Measurements from ENCODE around the gene SOX9.

Gene SOX9

DNA sequence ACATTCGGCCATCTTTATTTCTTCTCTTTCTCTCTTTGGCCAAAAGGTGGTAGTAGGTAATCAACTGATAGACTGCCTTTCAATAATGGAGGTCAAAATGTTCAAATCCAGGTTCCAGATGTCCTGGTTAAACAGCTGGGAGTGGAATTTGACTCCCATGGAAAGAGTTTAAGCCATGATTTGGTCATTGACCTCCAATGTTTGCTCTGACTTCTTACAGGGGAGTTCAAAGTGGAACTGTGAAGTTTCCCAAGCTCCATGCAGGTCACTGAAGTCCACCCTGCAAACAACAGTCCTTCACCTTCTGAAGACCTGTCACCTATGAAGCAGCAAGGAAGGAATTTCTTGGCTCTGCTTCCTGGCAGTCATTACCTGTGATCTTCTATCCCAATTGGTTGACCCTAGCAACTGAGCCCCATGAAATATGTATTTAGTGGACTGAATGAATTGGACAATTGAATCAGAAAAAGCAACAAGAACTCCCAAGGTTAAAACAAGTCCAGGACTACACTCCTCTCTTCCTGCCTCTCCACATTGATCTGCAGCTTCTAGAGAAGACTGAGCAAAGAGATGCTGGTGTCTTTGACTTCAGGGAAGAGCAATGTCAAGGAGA is 28.0 kb upstream of the SOX9 start:
- Histone ChIP-seq H3K4me1 (ENCODE audit: insufficient read depth, low read length, poor library complexity, severe bottlenecking) (no peaks in the 10 kb centered on the region), H3K79me2 (ENCODE audit: insufficient read depth, low read length) (no peaks in the 10 kb centered on the region), H3K36me3 (ENCODE audit: insufficient read depth, low read length) (no peaks in the 10 kb centered on the region), H4K20me1 (ENCODE audit: insufficient read depth, low read length, poor library complexity, severe bottlenecking) (no peaks in the 10 kb centered on the region), H3F3A (ENCODE audit: low read depth) (no peaks in the 10 kb centered on the region), H3K9me3 (ENCODE audit: insufficient read depth, low read depth, low read length) (peaks cover 3% of the 10 kb centered on the region; the same call in 1 of the 2 replicates), H3K4me2 (ENCODE audit: low read depth, low read length, poor library complexity, severe bottlenecking) (no peak overlapping the region), H2AFZ (ENCODE audit: low read length) (no peak overlapping the region), H3K9me2 (replicated peaks; ENCODE audit: low read depth, low read length) (no peaks in the 10 kb centered on the region), H3K4me3 (ENCODE audit: low read length, poor library complexity, severe bottlenecking) (no peak overlapping the region), H3K9ac (ENCODE audit: low read depth, low read length, poor library complexity, severe bottlenecking) (no peak overlapping the region), H3K27me3 (ENCODE audit: insufficient read depth, low read length, poor library complexity, severe bottlenecking) (no peaks in the 10 kb centered on the region)
- TF ChIP-seq EZH2phosphoT487 (IDR thresholded peaks at IDR 0.05; ENCODE audit: borderline replicate concordance): no peak
- TF ChIP-seq, protein P1, sequence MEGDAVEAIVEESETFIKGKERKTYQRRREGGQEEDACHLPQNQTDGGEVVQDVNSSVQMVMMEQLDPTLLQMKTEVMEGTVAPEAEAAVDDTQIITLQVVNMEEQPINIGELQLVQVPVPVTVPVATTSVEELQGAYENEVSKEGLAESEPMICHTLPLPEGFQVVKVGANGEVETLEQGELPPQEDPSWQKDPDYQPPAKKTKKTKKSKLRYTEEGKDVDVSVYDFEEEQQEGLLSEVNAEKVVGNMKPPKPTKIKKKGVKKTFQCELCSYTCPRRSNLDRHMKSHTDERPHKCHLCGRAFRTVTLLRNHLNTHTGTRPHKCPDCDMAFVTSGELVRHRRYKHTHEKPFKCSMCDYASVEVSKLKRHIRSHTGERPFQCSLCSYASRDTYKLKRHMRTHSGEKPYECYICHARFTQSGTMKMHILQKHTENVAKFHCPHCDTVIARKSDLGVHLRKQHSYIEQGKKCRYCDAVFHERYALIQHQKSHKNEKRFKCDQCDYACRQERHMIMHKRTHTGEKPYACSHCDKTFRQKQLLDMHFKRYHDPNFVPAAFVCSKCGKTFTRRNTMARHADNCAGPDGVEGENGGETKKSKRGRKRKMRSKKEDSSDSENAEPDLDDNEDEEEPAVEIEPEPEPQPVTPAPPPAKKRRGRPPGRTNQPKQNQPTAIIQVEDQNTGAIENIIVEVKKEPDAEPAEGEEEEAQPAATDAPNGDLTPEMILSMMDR (conservative IDR thresholded peaks at IDR 0.05; ENCODE audit: low read length): no peak

DNA sequence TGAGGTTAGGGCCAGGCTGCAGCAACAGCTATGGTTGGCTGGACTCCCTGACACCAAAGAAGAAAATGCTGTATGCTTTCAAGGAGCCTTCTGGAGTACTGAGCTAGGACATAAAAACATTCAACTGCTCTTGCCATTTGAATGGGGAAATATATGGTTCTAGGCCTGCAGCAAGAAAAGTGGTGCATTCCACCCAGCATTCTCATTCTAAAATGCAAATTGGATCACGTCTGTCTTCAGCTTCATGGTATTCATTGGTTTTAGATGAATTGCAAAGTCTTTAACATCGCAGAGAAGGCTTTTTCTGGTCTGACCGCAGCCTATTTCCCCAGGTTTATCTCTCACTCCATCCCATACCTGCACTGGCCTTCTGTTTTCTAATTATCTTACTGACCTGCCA is 27.1 kb upstream of the SOX9 start:
- Histone ChIP-seq H3F3A (ENCODE audit: low read depth) (no peaks in the 10 kb centered on the region), H3K4me2 (ENCODE audit: low read depth, low read length, poor library complexity, severe bottlenecking) (no peak overlapping the region), H3K4me3 (ENCODE audit: low read length, poor library complexity, severe bottlenecking) (no peak overlapping the region), H2AFZ (ENCODE audit: low read length) (no peak overlapping the region), H3K9me2 (replicated peaks; ENCODE audit: low read depth, low read length) (no peaks in the 10 kb centered on the region), H3K36me3 (ENCODE audit: insufficient read depth, low read length) (no peaks in the 10 kb centered on the region), H3K79me2 (ENCODE audit: insufficient read depth, low read length) (no peaks in the 10 kb centered on the region), H3K4me1 (ENCODE audit: insufficient read depth, low read length, poor library complexity, severe bottlenecking) (no peaks in the 10 kb centered on the region), H3K9me3 (ENCODE audit: insufficient read depth, low read depth, low read length) (peaks cover 3% of the 10 kb centered on the region; the same call in 1 of the 2 replicates), H3K27me3 (ENCODE audit: insufficient read depth, low read length, poor library complexity, severe bottlenecking) (no peaks in the 10 kb centered on the region), H3K9ac (ENCODE audit: low read depth, low read length, poor library complexity, severe bottlenecking) (no peak overlapping the region), H4K20me1 (ENCODE audit: insufficient read depth, low read length, poor library complexity, severe bottlenecking) (no peaks in the 10 kb centered on the region)
- TF ChIP-seq EZH2phosphoT487 (IDR thresholded peaks at IDR 0.05; ENCODE audit: borderline replicate concordance): no peak
- TF ChIP-seq, protein P1 (conservative IDR thresholded peaks at IDR 0.05; ENCODE audit: low read length): no peak

DNA sequence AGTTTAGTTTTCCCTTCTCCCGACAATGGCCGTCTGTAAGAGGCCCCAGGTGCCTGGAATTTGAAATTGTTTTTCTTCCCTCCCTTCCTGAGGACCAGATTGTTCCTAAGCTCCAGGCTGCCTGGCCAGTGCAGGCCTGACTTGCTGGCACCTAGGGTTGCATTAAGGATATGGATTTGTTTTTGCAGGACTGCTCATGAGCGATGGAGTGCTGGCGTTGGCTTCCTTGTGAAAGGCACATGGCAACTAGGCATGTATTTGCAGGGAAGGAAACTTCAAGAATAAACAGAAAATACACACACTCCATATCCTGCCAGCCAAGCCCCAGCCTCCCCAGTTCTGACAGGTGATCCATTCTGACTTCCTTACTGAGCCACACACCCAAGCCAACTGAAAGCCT is 25.5 kb upstream of the SOX9 start:
- Histone ChIP-seq H3K79me2 (ENCODE audit: insufficient read depth, low read length) (no peaks in the 10 kb centered on the region), H3F3A (ENCODE audit: low read depth) (no peaks in the 10 kb centered on the region), H3K9ac (ENCODE audit: low read depth, low read length, poor library complexity, severe bottlenecking) (no peak overlapping the region), H3K4me3 (ENCODE audit: low read length, poor library complexity, severe bottlenecking) (no peak overlapping the region), H3K36me3 (ENCODE audit: insufficient read depth, low read length) (no peaks in the 10 kb centered on the region), H3K4me2 (ENCODE audit: low read depth, low read length, poor library complexity, severe bottlenecking) (no peak overlapping the region), H2AFZ (ENCODE audit: low read length) (no peak overlapping the region), H3K9me3 (ENCODE audit: insufficient read depth, low read depth, low read length) (no peaks in the 10 kb centered on the region; the same call in 1 of the 2 replicates), H3K27me3 (ENCODE audit: insufficient read depth, low read length, poor library complexity, severe bottlenecking) (no peaks in the 10 kb centered on the region), H3K4me1 (ENCODE audit: insufficient read depth, low read length, poor library complexity, severe bottlenecking) (no peaks in the 10 kb centered on the region), H3K9me2 (replicated peaks; ENCODE audit: low read depth, low read length) (no peaks in the 10 kb centered on the region), H4K20me1 (ENCODE audit: insufficient read depth, low read length, poor library complexity, severe bottlenecking) (no peaks in the 10 kb centered on the region)
- TF ChIP-seq EZH2phosphoT487 (IDR thresholded peaks at IDR 0.05; ENCODE audit: borderline replicate concordance): no peak
- TF ChIP-seq, protein P1 (conservative IDR thresholded peaks at IDR 0.05; ENCODE audit: low read length): no peak

All from Loucy (cell line).